KMS-11 (cell line): Measurements from ENCODE around the gene ZC3H15.

Experiments used
- H2AFZ ChIP-seq: fragments of 200-600 bp; sonication (generic); 2 replicates; pipeline ENCODE4 v1.6.1; 2016; ENCODE audit warnings: antibody characterized with exemption, mixed run types, low read depth
- H3K27ac ChIP-seq: fragments of 200-600 bp; sonication (generic); 2 replicates; pipeline ENCODE4 v1.6.1; 2016; ENCODE audit warnings: mild to moderate bottlenecking, mixed run types
- H3K27me3 ChIP-seq: fragments of 200-600 bp; sonication (generic); 2 replicates; pipeline ENCODE4 v1.6.1; 2017; ENCODE audit warnings: mild to moderate bottlenecking, low read depth, mixed run types, moderate library complexity; ENCODE audit not compliant: insufficient read depth
- H3K36me3 ChIP-seq: fragments of 200-600 bp; sonication (generic); 2 replicates; pipeline ENCODE4 v1.6.1; 2017; ENCODE audit warnings: mild to moderate bottlenecking, mixed run types; ENCODE audit not compliant: insufficient read depth
- H3K4me1 ChIP-seq: fragments of 200-600 bp; sonication (generic); 2 replicates; pipeline ENCODE4 v1.6.1; 2016; ENCODE audit warnings: mild to moderate bottlenecking, low read depth, mixed run types; ENCODE audit not compliant: poor library complexity, severe bottlenecking
- H3K4me2 ChIP-seq: fragments of 200-600 bp; sonication (generic); 2 replicates; pipeline ENCODE4 v1.7.0; 2016; ENCODE audit warnings: mild to moderate bottlenecking, mixed run types
- H3K4me3 ChIP-seq: fragments of 200-600 bp; sonication (generic); IDR thresholded peaks from 2 replicates; pipeline ENCODE4 v1.6.1; 2017; ENCODE audit warnings: low read depth, low read length, mixed read lengths; ENCODE audit not compliant: insufficient read depth
- H3K79me2 ChIP-seq: fragments of 200-600 bp; sonication (generic); 2 replicates; pipeline ENCODE4 v1.6.1; 2016; ENCODE audit warnings: low read depth, mixed run types; ENCODE audit not compliant: insufficient read depth
- H3K9ac ChIP-seq: fragments of 200-600 bp; sonication (generic); 2 replicates; pipeline ENCODE4 v1.6.1; 2016; ENCODE audit warnings: mild to moderate bottlenecking, mixed run types
- H4K20me1 ChIP-seq: fragments of 200-600 bp; sonication (generic); 2 replicates; pipeline ENCODE4 v1.6.1; 2016; ENCODE audit warnings: mild to moderate bottlenecking, mixed run types; ENCODE audit not compliant: insufficient read depth
- TF ChIP-seq, protein P1 (sequence below): fragments of 200-600 bp; sonication (generic); conservative IDR thresholded peaks from 2 replicates; pipeline ENCODE4 v1.6.1; 2017; ENCODE audit warnings: low read depth, mild to moderate bottlenecking, antibody characterized with exemption, low read length, moderate library complexity, mixed read lengths

Gene ZC3H15

DNA sequence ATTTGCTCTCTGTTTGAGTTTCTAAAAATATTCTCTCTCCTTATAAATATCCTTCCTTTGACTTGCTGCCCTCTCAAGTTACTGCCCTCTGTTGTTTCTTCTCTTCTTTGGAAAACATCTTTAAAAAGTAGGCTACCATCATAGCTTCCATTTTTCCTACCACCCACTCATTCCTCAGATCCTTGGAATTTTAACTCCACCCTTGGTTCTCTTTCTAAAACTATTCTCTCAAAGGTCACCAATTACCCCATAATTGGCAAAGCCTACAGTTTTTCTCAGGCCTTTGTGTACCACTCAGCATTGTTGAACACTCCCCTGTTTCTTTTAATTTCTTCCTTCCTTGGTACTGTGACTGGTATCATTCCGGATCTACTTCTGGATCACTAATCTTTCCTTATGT is 60.8 kb downstream of the ZC3H15 start:
- Histone ChIP-seq H3K27ac (no peak overlapping the region), H3K27me3 (no peaks in the 10 kb centered on the region), H4K20me1 (no peaks in the 10 kb centered on the region), H3K79me2 (no peaks in the 10 kb centered on the region), H3K36me3 (no peaks in the 10 kb centered on the region), H3K4me2 (no peak overlapping the region), H2AFZ (no peak overlapping the region), H3K4me1 (peaks cover 15% of the 10 kb centered on the region), H3K9ac (no peak overlapping the region), H3K4me3 (no peak overlapping the region)
- TF ChIP-seq, protein P1, sequence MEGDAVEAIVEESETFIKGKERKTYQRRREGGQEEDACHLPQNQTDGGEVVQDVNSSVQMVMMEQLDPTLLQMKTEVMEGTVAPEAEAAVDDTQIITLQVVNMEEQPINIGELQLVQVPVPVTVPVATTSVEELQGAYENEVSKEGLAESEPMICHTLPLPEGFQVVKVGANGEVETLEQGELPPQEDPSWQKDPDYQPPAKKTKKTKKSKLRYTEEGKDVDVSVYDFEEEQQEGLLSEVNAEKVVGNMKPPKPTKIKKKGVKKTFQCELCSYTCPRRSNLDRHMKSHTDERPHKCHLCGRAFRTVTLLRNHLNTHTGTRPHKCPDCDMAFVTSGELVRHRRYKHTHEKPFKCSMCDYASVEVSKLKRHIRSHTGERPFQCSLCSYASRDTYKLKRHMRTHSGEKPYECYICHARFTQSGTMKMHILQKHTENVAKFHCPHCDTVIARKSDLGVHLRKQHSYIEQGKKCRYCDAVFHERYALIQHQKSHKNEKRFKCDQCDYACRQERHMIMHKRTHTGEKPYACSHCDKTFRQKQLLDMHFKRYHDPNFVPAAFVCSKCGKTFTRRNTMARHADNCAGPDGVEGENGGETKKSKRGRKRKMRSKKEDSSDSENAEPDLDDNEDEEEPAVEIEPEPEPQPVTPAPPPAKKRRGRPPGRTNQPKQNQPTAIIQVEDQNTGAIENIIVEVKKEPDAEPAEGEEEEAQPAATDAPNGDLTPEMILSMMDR: no peak

DNA sequence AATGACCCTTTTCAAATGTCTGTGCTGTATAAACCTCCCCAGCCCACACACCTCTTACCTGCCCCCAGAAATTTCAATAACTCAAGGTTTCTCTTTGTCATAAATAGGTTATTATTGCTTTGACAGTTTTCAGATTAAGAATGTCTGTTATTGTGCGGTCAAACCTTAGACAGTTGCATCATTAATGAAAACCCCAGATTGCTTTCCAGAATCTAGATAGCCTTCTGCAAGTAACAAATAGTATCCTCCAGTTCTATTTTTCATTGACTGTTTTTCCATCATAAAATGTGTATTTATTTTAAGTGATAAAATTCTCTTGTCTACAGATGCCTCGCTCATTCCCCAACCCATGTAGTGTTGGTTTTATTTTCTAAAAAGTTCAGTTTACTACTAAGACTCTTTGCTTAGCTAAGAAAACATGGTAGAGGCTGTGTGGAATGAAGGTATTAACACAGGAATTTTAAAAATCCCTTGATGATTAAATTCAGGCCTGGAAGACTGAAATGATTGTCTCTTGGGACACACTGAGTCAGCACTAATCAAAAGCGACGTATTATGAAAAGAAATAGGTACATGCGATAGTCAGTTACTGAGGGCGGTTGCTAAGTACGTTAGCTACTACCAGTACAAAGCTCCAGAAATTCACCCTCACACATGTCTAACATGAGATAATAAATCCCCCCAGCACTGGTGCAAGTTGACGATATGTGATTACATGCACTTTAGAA is 65.4 kb downstream of the ZC3H15 start:
- Histone ChIP-seq H3K27ac (no peak overlapping the region), H3K4me1 (no peaks in the 10 kb centered on the region), H3K36me3 (no peaks in the 10 kb centered on the region), H2AFZ (no peak overlapping the region), H3K9ac (no peak overlapping the region), H3K79me2 (no peaks in the 10 kb centered on the region), H3K27me3 (no peaks in the 10 kb centered on the region), H3K4me3 (no peak overlapping the region), H4K20me1 (no peaks in the 10 kb centered on the region), H3K4me2 (no peak overlapping the region)
- TF ChIP-seq, protein P1: no peak

DNA sequence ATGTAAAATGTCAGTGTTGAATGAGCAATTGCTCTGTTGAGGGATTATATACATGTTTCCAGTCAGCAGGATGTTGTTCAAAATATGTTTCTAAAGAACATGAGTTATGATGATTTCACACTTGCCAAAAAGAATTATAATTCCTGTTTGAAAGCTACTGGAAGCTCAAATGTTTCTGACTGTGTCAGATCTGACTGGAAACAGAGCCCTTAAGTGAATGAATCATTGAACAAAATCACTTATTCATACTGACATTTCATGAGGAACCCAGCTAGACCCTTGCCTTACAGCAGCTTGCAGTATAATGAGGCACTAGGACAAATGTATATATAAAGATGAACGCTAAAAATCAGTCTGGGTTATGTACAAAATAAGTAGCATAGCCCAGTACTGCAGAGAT is 68.4 kb downstream of the ZC3H15 start:
- H3K4me2 ChIP-seq: no peak overlapping the region
- H4K20me1 ChIP-seq: no peaks in the 10 kb centered on the region
- no peaks in the 10 kb centered on the region for H3K36me3 ChIP-seq
- H3K4me3 ChIP-seq: no peak overlapping the region
- no peak overlapping the region for H3K27ac ChIP-seq
- H3K27me3 ChIP-seq: no peaks in the 10 kb centered on the region
- H2AFZ ChIP-seq: no peak overlapping the region
- H3K9ac ChIP-seq: no peak overlapping the region
- no peaks in the 10 kb centered on the region for H3K4me1 ChIP-seq
- no peaks in the 10 kb centered on the region for H3K79me2 ChIP-seq
- TF ChIP-seq, protein P1: no peak

DNA sequence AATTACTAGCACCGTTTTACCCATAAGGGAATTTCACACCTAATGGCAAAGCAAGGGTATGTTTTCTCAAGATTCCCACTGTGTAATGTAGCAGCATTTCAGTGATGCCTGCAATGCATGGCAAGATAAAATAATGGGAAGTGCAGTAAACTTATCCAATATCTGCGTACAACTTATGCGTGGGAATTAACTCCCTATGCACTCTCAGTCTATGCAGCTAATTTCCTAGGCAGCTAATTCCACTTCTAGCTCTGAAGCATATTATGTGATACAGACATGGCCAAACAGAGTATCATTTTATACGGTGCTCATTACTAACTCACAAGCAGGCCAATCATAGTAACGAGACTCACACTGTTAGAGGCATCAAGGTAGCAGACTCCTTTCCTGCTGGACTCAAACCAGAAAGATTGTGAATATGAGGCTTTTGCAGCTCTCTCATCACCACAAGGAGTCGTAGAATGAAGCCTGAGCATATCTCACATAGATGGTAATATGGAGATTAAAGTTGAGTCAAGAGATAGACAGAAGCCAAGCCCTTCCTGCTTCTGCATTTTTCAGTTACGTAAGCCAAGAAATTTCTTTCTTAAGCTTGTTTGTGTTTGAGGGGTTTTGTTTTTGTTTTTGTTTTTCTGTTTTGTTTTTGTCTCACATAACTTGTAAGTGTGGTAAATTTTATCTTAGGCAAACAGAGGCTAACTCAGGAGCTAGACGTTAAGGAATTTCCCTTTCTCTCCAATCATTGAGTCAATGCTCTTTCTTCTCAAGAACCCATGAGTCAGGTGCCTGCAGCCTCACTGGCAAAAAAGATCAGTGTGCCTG is 69.0 kb downstream of the ZC3H15 start:
- H4K20me1 ChIP-seq: no peaks in the 10 kb centered on the region
- no peak overlapping the region for H3K4me2 ChIP-seq
- no peaks in the 10 kb centered on the region for H3K27me3 ChIP-seq
- no peak overlapping the region for H3K27ac ChIP-seq
- no peaks in the 10 kb centered on the region for H3K79me2 ChIP-seq
- no peaks in the 10 kb centered on the region for H3K4me1 ChIP-seq
- TF ChIP-seq, protein P1: no peak
- no peak overlapping the region for H2AFZ ChIP-seq
- H3K9ac ChIP-seq: no peak overlapping the region
- H3K36me3 ChIP-seq: no peaks in the 10 kb centered on the region
- no peak overlapping the region for H3K4me3 ChIP-seq
